Fibroblast of the aortic adventitia (primary cell): ENCODE data around the gene WSB2. TPM values are rescaled to one million over a fixed set of nuclear protein-coding genes. Genes with fewer than 3 reads are reported as not detected.

Experiments used
- DNase-seq: peaks from one replicate; pipeline ENCODE4 v3.0.0-alpha.2; 2010; ENCODE audit warnings: low read depth
- H3K4me3 ChIP-seq: 2 replicates; pipeline ENCODE4 v1.5.1; 2011; ENCODE audit warnings: low read depth, mild to moderate bottlenecking, control low read depth, low read length, moderate library complexity
- total RNA-seq: library from RNA; depleted of rRNA; stranded (reverse); fragments of >200 nt; gene quantifications from 2 replicates; pipeline ENCODE4 v1.2.3, GENCODE V29; 2012; ENCODE audit warnings: low replicate concordance
- TF ChIP-seq, protein P1 (sequence below): IDR thresholded peaks from 2 replicates; pipeline ENCODE4 v1.5.1; 2011; ENCODE audit warnings: mild to moderate bottlenecking, low read length, control low read depth, inconsistent platforms; ENCODE audit not compliant: insufficient read depth

Gene WSB2
- total RNA-seq, 1 donor, result 117 TPM

DNA sequence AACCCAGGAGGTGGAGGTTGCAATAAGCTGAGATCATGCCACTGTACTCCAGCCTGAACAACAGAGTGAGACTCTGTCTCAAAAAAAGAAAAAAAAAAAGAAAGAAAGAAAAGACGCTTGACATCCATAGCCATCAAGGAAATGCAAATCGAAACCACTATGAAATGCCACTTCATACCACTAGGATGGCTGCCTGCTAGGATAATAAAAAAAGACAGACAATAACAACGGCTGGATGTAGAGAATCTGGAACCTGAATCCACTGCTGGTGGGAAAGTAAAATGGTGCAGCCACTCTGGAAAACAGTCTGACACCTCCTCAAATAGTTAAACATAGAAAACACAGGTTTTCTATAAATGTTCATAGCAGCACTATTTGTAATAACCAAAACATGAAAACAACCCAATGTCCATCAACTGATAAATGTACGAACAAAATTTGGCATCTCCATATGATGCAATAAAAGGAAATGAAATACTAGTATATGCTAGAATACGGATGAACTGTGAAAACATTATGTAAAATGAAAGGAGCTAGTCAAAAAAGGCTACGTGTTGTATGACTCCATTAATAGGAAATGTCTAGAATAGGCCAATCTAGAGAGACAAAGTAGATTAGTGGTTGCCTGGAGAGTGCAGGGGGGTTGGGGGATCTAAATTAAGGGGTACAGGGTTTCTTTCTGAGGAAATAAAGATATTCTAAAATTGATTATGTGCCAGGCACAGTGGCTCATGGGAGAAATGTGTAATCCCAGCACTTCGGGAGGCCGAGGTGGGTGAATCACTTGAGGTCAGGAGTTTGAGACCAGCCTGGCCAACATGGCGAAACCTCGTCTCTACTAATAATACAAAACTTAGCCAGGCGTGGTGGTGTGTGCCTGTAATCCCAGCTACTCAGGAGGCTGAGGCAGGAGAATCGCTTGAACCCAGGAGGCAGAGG is 9.7 kb downstream of the WSB2 start:
- no peak overlapping the region for H3K4me3 ChIP-seq
- no peak for DNase-seq
- TF ChIP-seq, protein P1, sequence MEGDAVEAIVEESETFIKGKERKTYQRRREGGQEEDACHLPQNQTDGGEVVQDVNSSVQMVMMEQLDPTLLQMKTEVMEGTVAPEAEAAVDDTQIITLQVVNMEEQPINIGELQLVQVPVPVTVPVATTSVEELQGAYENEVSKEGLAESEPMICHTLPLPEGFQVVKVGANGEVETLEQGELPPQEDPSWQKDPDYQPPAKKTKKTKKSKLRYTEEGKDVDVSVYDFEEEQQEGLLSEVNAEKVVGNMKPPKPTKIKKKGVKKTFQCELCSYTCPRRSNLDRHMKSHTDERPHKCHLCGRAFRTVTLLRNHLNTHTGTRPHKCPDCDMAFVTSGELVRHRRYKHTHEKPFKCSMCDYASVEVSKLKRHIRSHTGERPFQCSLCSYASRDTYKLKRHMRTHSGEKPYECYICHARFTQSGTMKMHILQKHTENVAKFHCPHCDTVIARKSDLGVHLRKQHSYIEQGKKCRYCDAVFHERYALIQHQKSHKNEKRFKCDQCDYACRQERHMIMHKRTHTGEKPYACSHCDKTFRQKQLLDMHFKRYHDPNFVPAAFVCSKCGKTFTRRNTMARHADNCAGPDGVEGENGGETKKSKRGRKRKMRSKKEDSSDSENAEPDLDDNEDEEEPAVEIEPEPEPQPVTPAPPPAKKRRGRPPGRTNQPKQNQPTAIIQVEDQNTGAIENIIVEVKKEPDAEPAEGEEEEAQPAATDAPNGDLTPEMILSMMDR, result no peak

GRCh38 chr12:118046430-118046829 is 14.5 kb downstream of the WSB2 start:
- DNase-seq, result no peak
- H3K4me3 ChIP-seq, result no peak overlapping the region
- TF ChIP-seq, protein P1, result no peak

DNA sequence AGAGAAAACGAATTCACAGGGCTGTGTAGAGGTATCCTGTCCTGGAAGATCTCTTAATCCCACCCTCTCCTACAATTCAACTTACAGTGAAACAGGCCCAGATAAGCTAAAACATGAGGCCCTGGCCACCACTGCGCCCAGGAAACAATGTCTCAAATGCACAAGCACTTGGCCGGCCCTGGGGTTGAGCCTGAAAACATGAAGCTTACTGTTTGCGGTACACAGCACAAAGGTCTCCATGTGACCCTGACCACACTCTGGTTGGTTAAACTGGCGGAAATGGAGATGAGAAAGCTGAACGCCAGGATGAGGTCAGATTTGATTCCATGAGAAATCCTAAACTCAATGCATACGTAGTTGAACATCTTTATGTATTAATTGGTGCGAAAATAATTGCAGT is 16.4 kb downstream of the WSB2 start:
- DNase-seq, result no peak
- no peak overlapping the region for H3K4me3 ChIP-seq
- TF ChIP-seq, protein P1, result no peak

- no peak for DNase-seq
- no peak overlapping the region for H3K4me3 ChIP-seq
- TF ChIP-seq, protein P1, result no peak
These were observed 16.9 kb downstream of the WSB2 start for GRCh38 chr12:118044075-118044474.

- DNase-seq, result no peak
- TF ChIP-seq, protein P1, result no peak
- no peak overlapping the region for H3K4me3 ChIP-seq
These were observed 18.9 kb downstream of the WSB2 start for GRCh38 chr12:118042091-118042490.

- no peak overlapping the region for H3K4me3 ChIP-seq
- TF ChIP-seq, protein P1, result no peak
- no peak for DNase-seq
These were observed 22.8 kb downstream of the WSB2 start for GRCh38 chr12:118038137-118038536.
